ENCODE measurements around the gene SPRR4.

DNA sequence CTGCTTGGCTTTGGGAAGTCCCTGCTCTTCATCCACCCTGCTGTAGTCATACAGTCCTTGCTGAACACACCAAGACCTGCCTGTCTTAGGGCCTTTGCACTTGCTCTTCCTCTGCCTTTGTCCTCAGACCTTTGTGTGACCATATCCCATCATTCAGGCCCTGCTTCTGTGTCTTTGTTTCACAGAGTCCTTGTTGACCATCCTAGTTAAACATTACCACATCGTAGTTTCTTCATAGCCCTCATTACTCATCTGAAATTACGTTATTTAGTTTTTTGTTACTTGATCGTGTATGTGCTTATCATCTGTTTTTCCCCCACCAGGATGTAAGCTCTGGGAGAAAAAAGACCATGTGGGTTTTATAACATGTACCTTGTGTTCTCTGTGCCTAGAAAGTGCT, 41.8 kb upstream of the SPRR4 start:
- TF ChIP-seq, protein P1, sequence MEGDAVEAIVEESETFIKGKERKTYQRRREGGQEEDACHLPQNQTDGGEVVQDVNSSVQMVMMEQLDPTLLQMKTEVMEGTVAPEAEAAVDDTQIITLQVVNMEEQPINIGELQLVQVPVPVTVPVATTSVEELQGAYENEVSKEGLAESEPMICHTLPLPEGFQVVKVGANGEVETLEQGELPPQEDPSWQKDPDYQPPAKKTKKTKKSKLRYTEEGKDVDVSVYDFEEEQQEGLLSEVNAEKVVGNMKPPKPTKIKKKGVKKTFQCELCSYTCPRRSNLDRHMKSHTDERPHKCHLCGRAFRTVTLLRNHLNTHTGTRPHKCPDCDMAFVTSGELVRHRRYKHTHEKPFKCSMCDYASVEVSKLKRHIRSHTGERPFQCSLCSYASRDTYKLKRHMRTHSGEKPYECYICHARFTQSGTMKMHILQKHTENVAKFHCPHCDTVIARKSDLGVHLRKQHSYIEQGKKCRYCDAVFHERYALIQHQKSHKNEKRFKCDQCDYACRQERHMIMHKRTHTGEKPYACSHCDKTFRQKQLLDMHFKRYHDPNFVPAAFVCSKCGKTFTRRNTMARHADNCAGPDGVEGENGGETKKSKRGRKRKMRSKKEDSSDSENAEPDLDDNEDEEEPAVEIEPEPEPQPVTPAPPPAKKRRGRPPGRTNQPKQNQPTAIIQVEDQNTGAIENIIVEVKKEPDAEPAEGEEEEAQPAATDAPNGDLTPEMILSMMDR (IDR thresholded peaks at IDR 0.05): no peak
- no peak for TF ChIP-seq POLR2A (IDR thresholded peaks at IDR 0.05)
